ENCODE measurements around the gene CPT1C.

GRCh38 chr19:49685845-49686332, 5.0 kb upstream of the CPT1C start:
- no peak for TF ChIP-seq CTCF (IDR thresholded peaks at IDR 0.05; ENCODE audit: poor library complexity)
- TF ChIP-seq EZH2 (IDR thresholded peaks at IDR 0.05; ENCODE audit: borderline replicate concordance), result no peak
- no peak for TF ChIP-seq EZH2phosphoT487 (IDR thresholded peaks at IDR 0.05; ENCODE audit: low read depth, severe bottlenecking, unreplicated experiment)

Measured in hepatocyte (in vitro differentiated cells).